K562 (cell line): Measurements from ENCODE around the gene MRPL11. TPM values are rescaled to one million over a fixed set of nuclear protein-coding genes. Genes with fewer than 3 reads are reported as not detected.
A peak's percentile ranks its signal among the peaks of the same experiment; 100 is the strongest.

ENCODE experiments used
- AFF4 ChIP-seq: sonication (generic); formaldehyde crosslinking; IDR thresholded peaks from 2 replicates; pipeline ENCODE4 v1.8.0; 2023; ENCODE audit warnings: mild to moderate bottlenecking, missing genetic modification reagents
- CC2D1A ChIP-seq: fragments of 450-650 bp; IDR thresholded peaks from 2 replicates; pipeline ENCODE4 v1.6.1; 2017; ENCODE audit warnings: mild to moderate bottlenecking
- E2F6 ChIP-seq, 2 experiments: IDR thresholded peaks; 2 replicates each; pipeline ENCODE4 v1.6.1; 2011; ENCODE audit warnings: borderline replicate concordance in 1 of 2, control low read depth in 1 of 2, low read depth in 1 of 2, low read length in 1 of 2, mild to moderate bottlenecking in 1 of 2, mixed read lengths in 1 of 2, moderate library complexity in 1 of 2; ENCODE audit not compliant: insufficient read depth in 1 of 2, insufficient read length in 1 of 2, poor library complexity in 1 of 2, severe bottlenecking in 1 of 2; ENCODE audit errors: extremely low read depth in 1 of 2
- FIP1L1 ChIP-seq: fragments of 200-400 bp; formaldehyde crosslinking; IDR thresholded peaks from 2 replicates; pipeline ENCODE4 v1.6.1; 2018; ENCODE audit warnings: mild to moderate bottlenecking, low read depth, low read length; ENCODE audit not compliant: poor library complexity, severe bottlenecking
- FOXA1 ChIP-seq: fragments of 450-650 bp; IDR thresholded peaks from 2 replicates; pipeline ENCODE4 v1.6.1; 2016; ENCODE audit warnings: mild to moderate bottlenecking, borderline replicate concordance
- FOXK2 ChIP-seq, 2 experiments: fragments of 450-650 bp; IDR thresholded peaks in 1 of 2; conservative IDR thresholded peaks in 1 of 2; 2 replicates each; pipeline ENCODE4 v1.6.1; 2016; ENCODE audit warnings: low read depth in 2 of 2, mild to moderate bottlenecking in 1 of 2
- FOXM1 ChIP-seq, 2 experiments: fragments of 450-650 bp in 1 of 2; sonication (generic) in 1 of 2; formaldehyde crosslinking in 1 of 2; IDR thresholded peaks; 2 replicates each; pipeline versions ENCODE4 v1.6.1 to v1.9.0; 2017 to 2022; ENCODE audit warnings: low read depth in 2 of 2, mild to moderate bottlenecking in 2 of 2, missing genetic modification reagents in 1 of 2, moderate library complexity in 1 of 2
- FOXO4 ChIP-seq: fragments of 450-650 bp; formaldehyde crosslinking; IDR thresholded peaks from 2 replicates; pipeline ENCODE4 v1.4.0; 2020; ENCODE audit warnings: mild to moderate bottlenecking, moderate library complexity
- GTF2F1 ChIP-seq: IDR thresholded peaks from 2 replicates; pipeline ENCODE4 v1.6.1; 2011; ENCODE audit warnings: low read depth, low read length, improper control_type of control experiment
- MITF ChIP-seq: IDR thresholded peaks from 2 replicates; pipeline ENCODE4 v1.6.1; 2014; ENCODE audit warnings: antibody characterized with exemption
- MTA2 ChIP-seq: fragments of 450-650 bp; IDR thresholded peaks from 2 replicates; pipeline ENCODE4 v1.6.1; 2016; ENCODE audit warnings: low read depth
- MXD1 ChIP-seq: fragments of 250-450 bp; sonication (Bioruptor Pico); IDR thresholded peaks from 2 replicates; pipeline ENCODE4 v1.8.0; 2021; ENCODE audit warnings: borderline replicate concordance, mild to moderate bottlenecking, moderate library complexity; ENCODE audit not compliant: poor library complexity, severe bottlenecking
- NR3C1 ChIP-seq: sonication (generic); formaldehyde crosslinking; IDR thresholded peaks from 2 replicates; pipeline ENCODE4 v1.8.1; 2022; ENCODE audit warnings: missing genetic modification reagents
- SRSF7 ChIP-seq: fragments of 200-400 bp; formaldehyde crosslinking; optimal IDR thresholded peaks from 2 replicates; pipeline ENCODE3; 2017; ENCODE audit warnings: mild to moderate bottlenecking, low read depth, low read length
- THRA ChIP-seq: fragments of 450-650 bp; IDR thresholded peaks from 2 replicates; pipeline ENCODE4 v1.6.1; 2017; ENCODE audit warnings: mild to moderate bottlenecking, moderate library complexity
- ZNF445 ChIP-seq: fragments of 250-450 bp; sonication (Bioruptor Pico); IDR thresholded peaks from 2 replicates; pipeline ENCODE4 v1.4.0; 2020; ENCODE audit warnings: low read depth, mild to moderate bottlenecking, moderate library complexity
- polyA plus RNA-seq, 8 experiments: library from polyadenylated mRNA; depleted of rRNA in 4 of 8; stranded (reverse) in 5 of 8; unstranded in 3 of 8; fragments of >200 nt; fragmentation: Nextera tagmentation in 2 of 8; fragmentation: Illumina TruSeq in 1 of 8; extraction: Ambion mirVana in 2 of 8; extraction: Trizol in 1 of 8; gene quantifications; 2 replicates each; pipeline versions ENCODE4 v1.2.1 to v1.2.3, GENCODE V29; 2011 to 2014; ENCODE audit warnings: inconsistent platforms in 1 of 8, missing spikeins in 1 of 8
- total RNA-seq, 7 experiments: library from RNA; depleted of rRNA in 6 of 7; stranded (reverse); fragments of >200 nt in 6 of 7; fragmentation: Illumina TruSeq in 2 of 7; extraction: Trizol in 2 of 7; gene quantifications; 2 replicates each; pipeline versions ENCODE4 v1.2.1 to v1.2.3, GENCODE V29; 2011 to 2021; ENCODE audit warnings: low replicate concordance in 1 of 7

MRPL11 gene
- total and polyA plus RNA-seq, 9 of the 15 experiments (the other 6 are each of a cell fraction or from before 2014, with no cell fraction given) = 33.0 to 173 (median 91.9) TPM

GRCh38 chr11:66421492-66422205 lies 17.0 kb downstream of the MRPL11 start (continued):
- TF ChIP-seq AFF4 (CRISPR knock-in tag) (peak; percentile 100), NR3C1 (peak; percentile 100), FOXA1 (no peak), MTA2 (no peak), MITF (0 out of 2 replicates have a peak, but pooled peaks have one; percentile 10), GTF2F1 (0 out of 2 replicates have a peak, but pooled peaks have one; percentile 54), SRSF7 (no peak), E2F6 (IDR thresholded peaks at IDR 0.05; ENCODE audit: borderline replicate concordance in 1 of 2, extremely low read depth in 1 of 2, insufficient read depth in 1 of 2, insufficient read length in 1 of 2, low read depth in 1 of 2, low read length in 1 of 2, poor library complexity in 1 of 2, severe bottlenecking in 1 of 2) (peak in 1 of 2 experiments; percentile 7), FOXK2 (conservative IDR thresholded peaks at IDR 0.05 in 1 of 2, IDR thresholded peaks at IDR 0.05 in 1 of 2; ENCODE audit: low read depth in 2 of 2) (no peak), CC2D1A (peak; percentile 81), MXD1 (CRISPR knock-in tag) (peak; percentile 96), THRA (no peak), FOXM1 (IDR thresholded peaks at IDR 0.05; ENCODE audit: low read depth) (no peak), FOXM1 (CRISPR knock-in tag; IDR thresholded peaks at IDR 0.05; ENCODE audit: low read depth) (peak; percentile 100), FOXO4 (CRISPR knock-in tag) (peak; percentile 82), ZNF445 (CRISPR knock-in tag) (peak; percentile 91), FIP1L1 (peak; percentile 74)
